Ovary (tissue), 9 donors: ENCODE results near the gene NPL. TPM values are rescaled to one million over a fixed set of nuclear protein-coding genes. Genes with fewer than 3 reads are reported as not detected.

Source experiments
- DNase-seq, 5 donors: peaks; one replicate each; pipeline ENCODE4 v3.0.0-alpha.2; 2019 to 2020
- H3K27ac ChIP-seq, 2 donors: fragments of 200-600 bp; one replicate each; pipeline versions ENCODE4 v1.5.1 to v1.8.0; 2019 to 2022
- H3K27me3 ChIP-seq: fragments of 200-600 bp; one replicate; pipeline ENCODE4 v1.8.0; 2022
- H3K36me3 ChIP-seq: fragments of 200-600 bp; sonication (generic); one replicate; pipeline ENCODE4 v1.5.1; 2019
- H3K4me1 ChIP-seq: one replicate; pipeline ENCODE4 v1.8.1; 2013; ENCODE audit warnings: mild to moderate bottlenecking, moderate library complexity; ENCODE audit not compliant: insufficient read depth
- H3K4me3 ChIP-seq: fragments of 200-600 bp; sonication (generic); one replicate; pipeline ENCODE4 v1.5.1; 2017
- H3K9me3 ChIP-seq, 2 donors: fragments of 200-600 bp in 1 of 2; sonication (generic) in 1 of 2; one replicate each; pipeline versions ENCODE4 v1.5.1 to v1.8.1; 2013 to 2019; ENCODE audit warnings: mild to moderate bottlenecking in 1 of 2, moderate library complexity in 1 of 2
- CTCF ChIP-seq, 3 donors: fragments of 450-650 bp in 2 of 3; fragments of 200-600 bp in 1 of 3; IDR thresholded peaks; one replicate each; pipeline versions ENCODE4 v1.5.1 to v1.8.0; 2016 to 2022; ENCODE audit warnings: antibody characterized with exemption in 3 of 3, mild to moderate bottlenecking in 1 of 3
- EP300 ChIP-seq: sonication (generic); formaldehyde crosslinking; IDR thresholded peaks from one replicate; pipeline ENCODE4 v1.6.1; 2017; ENCODE audit warnings: antibody characterized with exemption
- POLR2A ChIP-seq: fragments of 450-650 bp; IDR thresholded peaks from one replicate; pipeline ENCODE4 v1.6.1; 2017; ENCODE audit warnings: antibody characterized with exemption, mild to moderate bottlenecking, moderate library complexity
- WGBS, 3 donors: extraction: QIAGEN DNeasy Blood & Tissue Kit in 1 of 3; methylation state at CpG; one replicate each; pipeline versions ENCODE4 v1.1.5 to v1.1.7; 2013 to 2017; 5-methylcytosine and 5-hydroxymethylcytosine counted together
- intact Hi-C, 4 donors: fragments of 100-400 bp; cut with DNase I; formaldehyde crosslinking; loops; one replicate each; pipeline versions ENCODE4 v1.11.0 to v1.15.1; 2022 to 2023
- polyA plus RNA-seq, 2 donors: library from polyadenylated mRNA; stranded (reverse); fragments of 200-250 nt in 1 of 2; fragments of 350-450 nt in 1 of 2; fragmentation: Illumina TruSeq in 1 of 2; extraction: RNeasy Lipid Tissue Mini Kit (QIAGEN cat#74804) in 1 of 2; gene quantifications; one replicate each; pipeline ENCODE4 v1.2.3, GENCODE V29; 2013 to 2014
- total RNA-seq, 7 donors: library from RNA; depleted of rRNA in 2 of 7; stranded (reverse); fragments of >200 nt in 2 of 7; fragmentation: NEBNext Ultra II Directional in 3 of 7; extraction: Animal tissue kit (Norgen Biotek cat#: 25700) in 3 of 7; gene quantifications; one replicate each; pipeline versions ENCODE4 v1.1.0 to v1.2.4, GENCODE V29; 2016 to 2023
- donor health status: DM: no; HTN: no; CAD: no; lungs with moderate emphysema.
- donor health status: DM: no; HTN: no; CAD: no.
- donor health status: Bipolar disorder and iron deficiency.
- donor health status: DM: yes; HTN: yes; CAD: no.
- donor health status: DM: no; HTN: no; CAD: no.
- donor health status: DM: yes; HTN: yes; CAD: no.

NPL gene
- total and polyA plus RNA-seq, 9 donors: 2.3 to 26.0 (median 3.7) TPM

- Histone ChIP-seq H3K27me3 (no peaks in the 10 kb centered on the region), H3K36me3 (no peaks in the 10 kb centered on the region), H3K4me3 (no peak overlapping the region), H3K27ac (no peak overlapping the region), H3K9me3 (no peaks in the 10 kb centered on the region), H3K4me1 (peaks cover 2% of the 10 kb centered on the region)
- 90 to 92% (median 91%) methylated on average over 4 of the region's 4 CpGs for WGBS, 3 donors
- DNase-seq: no peak
- TF ChIP-seq EP300 (no peak), POLR2A (no peak), CTCF (IDR thresholded peaks at IDR 0.05) (no peak)
- intact Hi-C loops: no loop called here
These were observed 27.9 kb upstream of the NPL start for GRCh38 chr1:182761396-182762395.

GRCh38 chr1:182762536-182762935, 27.0 kb upstream of the NPL start:
- no peak for DNase-seq
- intact Hi-C loops: no loop called here
- H3K27ac ChIP-seq: no peak overlapping the region
- H3K36me3 ChIP-seq: no peaks in the 10 kb centered on the region
- peaks cover 2% of the 10 kb centered on the region for H3K4me1 ChIP-seq
- H3K9me3 ChIP-seq: no peaks in the 10 kb centered on the region
- no peak for TF ChIP-seq EP300
- no peak for TF ChIP-seq CTCF (IDR thresholded peaks at IDR 0.05)
- no peak for TF ChIP-seq POLR2A
- WGBS, 3 donors: 88 to 92% (median 91%) methylated on average over 4 of the region's 4 CpGs
- H3K4me3 ChIP-seq: no peak overlapping the region
- H3K27me3 ChIP-seq: no peaks in the 10 kb centered on the region

- TF ChIP-seq EP300 (no peak), CTCF (IDR thresholded peaks at IDR 0.05) (no peak), POLR2A (no peak)
These were observed 25.4 kb upstream of the NPL start for GRCh38 chr1:182764029-182764727.

GRCh38 chr1:182765391-182765790, 24.2 kb upstream of the NPL start:
- Histone ChIP-seq H3K9me3 (no peaks in the 10 kb centered on the region), H3K4me1 (peaks cover 3% of the 10 kb centered on the region), H3K4me3 (no peak overlapping the region), H3K27me3 (no peaks in the 10 kb centered on the region), H3K27ac (no peak overlapping the region), H3K36me3 (no peaks in the 10 kb centered on the region)
- no peak for DNase-seq
- TF ChIP-seq POLR2A (no peak), EP300 (no peak), CTCF (IDR thresholded peaks at IDR 0.05) (no peak)
- 44 to 57% (median 55%) methylated on average over 3 of the region's 3 CpGs for WGBS, 3 donors
- intact Hi-C loops: no loop called here

More at GRCh38 chr1:182764029-182764727, 25.4 kb upstream of the NPL start:
- Histone ChIP-seq H3K4me3 (no peak overlapping the region), H3K27ac (no peak overlapping the region), H3K9me3 (no peaks in the 10 kb centered on the region), H3K27me3 (no peaks in the 10 kb centered on the region), H3K36me3 (no peaks in the 10 kb centered on the region), H3K4me1 (peaks cover 2% of the 10 kb centered on the region)
- no peak for DNase-seq
- 62 to 70% (median 65%) methylated on average over 4 of the region's 4 CpGs for WGBS, 3 donors
- intact Hi-C loops: no loop called here
